IMR-90 (cell line): ENCODE measurements around the gene SLC25A44. TPM values are rescaled to one million over a fixed set of nuclear protein-coding genes. Genes with fewer than 3 reads are reported as not detected.

ENCODE experiments used
- ATAC-seq: fragments of 200-7000 bp; cut with Tn5 transposase; 2 replicates; pipeline ENCODE4 v1.9.1; 2020; ENCODE audit warnings: low read depth, mild to moderate bottlenecking, moderate library complexity
- BruUV-seq: library from RNA; stranded (reverse); fragments of 400-500 nt; replicated peaks from 2 replicates; lab custom pipeline; 2021; lab: Mats Ljungman, UMichigan
- CTCF ChIA-PET: fragments of 300-600 bp; formaldehyde crosslinking; extraction: SDS; loops from one replicate; lab custom pipeline; 2021; ENCODE audit warnings: antibody characterized with exemption; lab: Yijun Ruan, JAX
- POLR2A ChIA-PET: fragments of 300-600 bp; sonication (Branson Sonifier 250); formaldehyde crosslinking; loops from one replicate; lab custom pipeline; 2022; ENCODE audit warnings: antibody characterized with exemption; ENCODE audit not compliant: unreplicated experiment; lab: Charles Lee
- DNase-seq: peaks from one replicate; pipeline ENCODE4 v3.0.0; 2013
- H2AFZ ChIP-seq: replicated peaks from 2 replicates; pipeline ENCODE3; 2013; ENCODE audit warnings: low read length, mild to moderate bottlenecking; ENCODE audit not compliant: poor library complexity
- H2AK5ac ChIP-seq: 2 replicates; pipeline ENCODE4 v1.6.1; 2013; ENCODE audit warnings: low read depth, low read length, inconsistent platforms
- H2AK9ac ChIP-seq: replicated peaks from 2 replicates; pipeline ENCODE3; 2013; ENCODE audit warnings: mild to moderate bottlenecking, low read depth, low read length, moderate library complexity; ENCODE audit not compliant: poor library complexity
- H2BK120ac ChIP-seq: 2 replicates; pipeline ENCODE4 v1.6.1; 2013; ENCODE audit warnings: low read depth, low read length, inconsistent platforms
- H2BK15ac ChIP-seq: 3 replicates; pipeline ENCODE4 v1.6.1; 2013; ENCODE audit warnings: low read depth, low read length, inconsistent platforms
- H2BK20ac ChIP-seq: 2 replicates; pipeline ENCODE4 v1.6.1; 2013; ENCODE audit warnings: low read depth, mild to moderate bottlenecking, inconsistent platforms, low read length, moderate library complexity
- H2BK5ac ChIP-seq: 2 replicates; pipeline ENCODE4 v1.6.1; 2013; ENCODE audit warnings: mild to moderate bottlenecking, low read depth, low read length, inconsistent platforms; ENCODE audit not compliant: poor library complexity, severe bottlenecking
- H3K14ac ChIP-seq: replicated peaks from 2 replicates; pipeline ENCODE4 v1.6.1; 2013; ENCODE audit warnings: low read depth, low read length, inconsistent platforms
- H3K18ac ChIP-seq: 2 replicates; pipeline ENCODE4 v1.6.1; 2013; ENCODE audit warnings: low read depth, low read length, control low read depth
- H3K23ac ChIP-seq: 2 replicates; pipeline ENCODE4 v1.6.1; 2013; ENCODE audit warnings: low read depth, low read length, inconsistent platforms
- H3K27ac ChIP-seq: 2 replicates; pipeline ENCODE4 v1.5.1; 2013; ENCODE audit warnings: mild to moderate bottlenecking, control low read depth, low read length; ENCODE audit not compliant: insufficient read depth
- H3K27me3 ChIP-seq: 2 replicates; pipeline ENCODE4 v1.6.1; 2013; ENCODE audit warnings: low read length; ENCODE audit not compliant: control insufficient read depth, insufficient read depth
- H3K36me3 ChIP-seq: 2 replicates; pipeline ENCODE4 v1.6.1; 2013; ENCODE audit warnings: low read length, mixed read lengths; ENCODE audit not compliant: control insufficient read depth, insufficient read depth
- H3K4ac ChIP-seq: 2 replicates; pipeline ENCODE4 v1.6.1; 2013; ENCODE audit warnings: low read depth, low read length, inconsistent platforms
- H3K4me1 ChIP-seq: 2 replicates; pipeline ENCODE4 v1.6.1; 2013; ENCODE audit warnings: low read length, mixed read lengths; ENCODE audit not compliant: control insufficient read depth, insufficient read depth
- H3K4me2 ChIP-seq: 2 replicates; pipeline ENCODE4 v1.6.1; 2013; ENCODE audit warnings: low read depth, mild to moderate bottlenecking, control low read depth, low read length, moderate library complexity
- H3K4me3 ChIP-seq: 2 replicates; pipeline ENCODE4 v1.5.1; 2013; ENCODE audit warnings: low read depth, mild to moderate bottlenecking, control low read depth, low read length, moderate library complexity; ENCODE audit not compliant: insufficient read depth
- H3K56ac ChIP-seq: 2 replicates; pipeline ENCODE4 v1.6.1; 2013; ENCODE audit warnings: low read length, inconsistent platforms; ENCODE audit not compliant: insufficient read depth; ENCODE audit errors: extremely low read depth
- H3K79me1 ChIP-seq, 2 experiments: 2 replicates each; pipeline ENCODE4 v1.6.1; 2013; ENCODE audit warnings: low read length in 2 of 2, inconsistent platforms in 1 of 2, low read depth in 1 of 2
- H3K9ac ChIP-seq: 2 replicates; pipeline ENCODE4 v1.6.1; 2013; ENCODE audit warnings: low read depth, low read length, control low read depth
- H3K9me1 ChIP-seq: 2 replicates; pipeline ENCODE4 v1.6.1; 2013; ENCODE audit warnings: low read length, inconsistent platforms; ENCODE audit not compliant: insufficient read depth
- H3K9me3 ChIP-seq: 2 replicates; pipeline ENCODE4 v1.6.1; 2013; ENCODE audit warnings: low read length; ENCODE audit not compliant: control insufficient read depth, insufficient read depth
- H4K20me1 ChIP-seq: 2 replicates; pipeline ENCODE4 v1.6.1; 2013; ENCODE audit warnings: low read length, inconsistent platforms; ENCODE audit not compliant: insufficient read depth
- H4K5ac ChIP-seq: 2 replicates; pipeline ENCODE4 v1.6.1; 2013; ENCODE audit warnings: mild to moderate bottlenecking, low read depth, low read length, control low read depth
- H4K8ac ChIP-seq, 2 experiments: 2 replicates each; pipeline ENCODE4 v1.6.1; 2013; ENCODE audit warnings: low read depth in 2 of 2, low read length in 2 of 2, control low read depth in 1 of 2, inconsistent platforms in 1 of 2
- H4K91ac ChIP-seq: 2 replicates; pipeline ENCODE4 v1.6.1; 2013; ENCODE audit warnings: low read depth, low read length, inconsistent platforms; ENCODE audit not compliant: insufficient read depth
- BHLHE40 ChIP-seq: fragments of 150-350 bp; IDR thresholded peaks from 2 replicates; pipeline ENCODE4 v1.6.1; 2016; ENCODE audit warnings: mild to moderate bottlenecking, low read depth, low read length
- CEBPB ChIP-seq: IDR thresholded peaks from 2 replicates; pipeline ENCODE4 v1.6.1; 2012; ENCODE audit warnings: low read depth, low read length, improper control_type of control experiment
- CHD1 ChIP-seq: IDR thresholded peaks from 2 replicates; pipeline ENCODE4 v1.6.1; 2012; ENCODE audit warnings: low read depth, low read length, improper control_type of control experiment
- CTCF ChIP-seq: conservative IDR thresholded peaks from 2 replicates; pipeline ENCODE4 v1.5.1; 2012; ENCODE audit warnings: mild to moderate bottlenecking, low read depth, low read length, improper control_type of control experiment
- ELK1 ChIP-seq: fragments of 150-350 bp; IDR thresholded peaks from 2 replicates; pipeline ENCODE4 v1.6.1; 2016; ENCODE audit warnings: low read depth, mild to moderate bottlenecking, low read length, moderate library complexity, borderline replicate concordance
- FOS ChIP-seq: fragments of 150-350 bp; IDR thresholded peaks from 2 replicates; pipeline ENCODE4 v1.6.1; 2016; ENCODE audit warnings: low read depth, low read length
- MAFK ChIP-seq: IDR thresholded peaks from 2 replicates; pipeline ENCODE4 v1.6.1; 2012; ENCODE audit warnings: low read depth, low read length, improper control_type of control experiment
- MAZ ChIP-seq: IDR thresholded peaks from 2 replicates; pipeline ENCODE4 v1.6.1; 2012; ENCODE audit warnings: low read depth, mild to moderate bottlenecking, low read length, improper control_type of control experiment, moderate library complexity, borderline replicate concordance
- MXI1 ChIP-seq: IDR thresholded peaks from 2 replicates; pipeline ENCODE4 v1.6.1; 2012; ENCODE audit warnings: low read depth, mild to moderate bottlenecking, low read length, moderate library complexity, borderline replicate concordance
- NFE2L2 ChIP-seq: fragments of 150-350 bp; IDR thresholded peaks from 2 replicates; pipeline ENCODE4 v1.6.1; 2016; ENCODE audit warnings: low read depth, mild to moderate bottlenecking, low read length
- POLR2A ChIP-seq: IDR thresholded peaks from 2 replicates; pipeline ENCODE4 v1.6.1; 2012; ENCODE audit warnings: mild to moderate bottlenecking, low read depth, low read length
- RAD21 ChIP-seq: IDR thresholded peaks from 2 replicates; pipeline ENCODE4 v1.6.1; 2012; ENCODE audit warnings: low read length, improper control_type of control experiment
- RCOR1 ChIP-seq: IDR thresholded peaks from 2 replicates; pipeline ENCODE4 v1.6.1; 2012; ENCODE audit warnings: mild to moderate bottlenecking, low read length, improper control_type of control experiment; ENCODE audit not compliant: insufficient replicate concordance
- RFX5 ChIP-seq: IDR thresholded peaks from 2 replicates; pipeline ENCODE4 v1.8.0; 2012; ENCODE audit warnings: low read depth, mild to moderate bottlenecking, low read length, moderate library complexity
- SMC3 ChIP-seq: fragments of 150-350 bp; IDR thresholded peaks from 2 replicates; pipeline ENCODE4 v1.6.1; 2016; ENCODE audit warnings: low read depth, mild to moderate bottlenecking, antibody characterized with exemption, low read length, moderate library complexity
- USF2 ChIP-seq: fragments of 150-350 bp; IDR thresholded peaks from 2 replicates; pipeline ENCODE4 v1.6.1; 2017; ENCODE audit warnings: mild to moderate bottlenecking, antibody characterized with exemption, low read length, low read depth
- WGBS, 2 experiments: methylation state at CpG; one replicate each; pipeline versions ENCODE4 v1.1.5 to v1.1.7; 2013; ENCODE audit warnings: missing lambda C conversion rate in 2 of 2; ENCODE audit not compliant: insufficient read length in 1 of 2; ENCODE audit errors: extremely low coverage in 2 of 2; 5-methylcytosine and 5-hydroxymethylcytosine counted together
- dilution Hi-C: fragments of 300-500 bp; cut with HindIII; formaldehyde crosslinking; loops from one replicate; pipeline ENCODE4 v1.14.3; 2018; ENCODE audit warnings: low sequenced_read_pairs; ENCODE audit not compliant: unreplicated experiment
- in situ Hi-C: fragments of 300-500 bp; cut with MboI; formaldehyde crosslinking; loops from 3 replicates; pipeline ENCODE4 v1.14.3; 2019; ENCODE audit warnings: low sequenced_read_pairs, inconsistent platforms, mixed read lengths
- intact Hi-C: fragments of 100-400 bp; cut with micrococcal nuclease; formaldehyde crosslinking; loops from 2 replicates; pipeline ENCODE4 v1.10.0; 2022
- polyA plus RNA-seq, 3 experiments: library from polyadenylated mRNA; depleted of rRNA; stranded (reverse); fragments of >200 nt; gene quantifications; 2 replicates each; pipeline ENCODE4 v1.2.3, GENCODE V29; 2012; ENCODE audit warnings: low replicate concordance in 1 of 3
- total RNA-seq: library from RNA; depleted of rRNA; stranded (reverse); fragments of >200 nt; gene quantifications from 2 replicates; pipeline ENCODE4 v1.2.3, GENCODE V29; 2012

The SLC25A44 gene
- total and polyA plus RNA-seq, 2 of the 4 experiments (the other 2 are of a cell fraction): 12.7 to 20.2 TPM

GRCh38 chr1:156153362-156153761 is 40.5 kb upstream of the SLC25A44 start, which contains the start of gene SEMA4A:
TSS of gene SEMA4A (plus strand) at chr1:156153585. CDS start at chr1:156154579, 994 bp downstream.
- Histone ChIP-seq H2AFZ (peak within 1 kb of the TSS; percentile 46), H3K79me1 (no peaks in the 10 kb centered on the region), H3K9ac (no peak within 1 kb of the TSS), H3K4me3 (no peak within 1 kb of the TSS), H2BK120ac (peak within 1 kb of the TSS; percentile 22; the same call in 1 of the 2 replicates), H4K8ac (peak within 1 kb of the TSS in 1 of 2 experiments; percentile 57; a peak in 2 of 4 replicates), H2AK5ac (0 out of 2 replicates have a peak within 1 kb of the TSS, but pooled peaks have one; percentile 40), H3K18ac (no peak within 1 kb of the TSS), H4K91ac (no peak within 1 kb of the TSS), H3K56ac (no peak within 1 kb of the TSS), H3K14ac (peak within 1 kb of the TSS; percentile 77; the same call in 1 of the 2 replicates), H4K5ac (no peak within 1 kb of the TSS), H3K27me3 (peaks cover 11% of the 10 kb centered on the region; the same call in 1 of the 2 replicates), H4K20me1 (no peaks in the 10 kb centered on the region), H3K9me3 (no peaks in the 10 kb centered on the region), H3K4me1 (peaks cover 3% of the 10 kb centered on the region; the same call in 1 of the 2 replicates), H2BK20ac (no peak within 1 kb of the TSS), H3K23ac (no peak within 1 kb of the TSS; the same call in 1 of the 2 replicates), H3K4me2 (no peak within 1 kb of the TSS), H2AK9ac (peak within 1 kb of the TSS; percentile 40), H3K9me1 (peaks cover 5% of the 10 kb centered on the region; the same call in 1 of the 2 replicates), H3K27ac (no peak within 1 kb of the TSS), H2BK5ac (no peak within 1 kb of the TSS), H3K4ac (peak within 1 kb of the TSS; percentile 43; the same call in 1 of the 2 replicates), H2BK15ac (0 out of 3 replicates have a peak within 1 kb of the TSS, but pooled peaks have one; percentile 4), H3K36me3 (no peaks in the 10 kb centered on the region)
- dilution Hi-C loops: no loop called here
- no peak for ATAC-seq
- POLR2A ChIA-PET: no interaction called here
- DNase-seq: no peak
- CTCF ChIA-PET: no interaction called here
- no CpG with 5 or more reads among the region's 10 CpGs for WGBS, 2 experiments
- in situ Hi-C loops: no loop called here
- intact Hi-C loops: no loop called here
- no TSS peak for BruUV-seq
- TF ChIP-seq CTCF (no peak), CEBPB (no peak), RAD21 (no peak), RFX5 (no peak), SMC3 (no peak), RCOR1 (no peak), MAZ (no peak), FOS (no peak), BHLHE40 (no peak), MXI1 (no peak), USF2 (no peak), POLR2A (no peak), NFE2L2 (no peak), CHD1 (no peak), ELK1 (no peak), MAFK (no peak)
